GM12878 (cell line): ENCODE results near the gene SPATA19. TPM values are rescaled to one million over a fixed set of nuclear protein-coding genes. Genes with fewer than 3 reads are reported as not detected.

Source experiments
- ATAC-seq: fragments of 200-7000 bp; cut with Tn5 transposase; 3 replicates; pipeline ENCODE4 v1.9.1; 2020; ENCODE audit warnings: mild to moderate bottlenecking, moderate library complexity
- BruUV-seq: library from RNA; stranded (reverse); fragments of 400-500 nt; replicated peaks from 2 replicates; lab custom pipeline; 2021; lab: Mats Ljungman, UMichigan
- CTCF ChIA-PET: fragments of 300-600 bp; sonication (Branson Sonifier 250); formaldehyde crosslinking; extraction: SDS; loops from one replicate; lab custom pipeline; 2021; ENCODE audit warnings: inconsistent platforms; lab: Yijun Ruan, JAX
- POLR2A ChIA-PET: fragments of 350-600 bp; formaldehyde crosslinking; extraction: SDS; loops from one replicate; lab custom pipeline; 2021; ENCODE audit warnings: inconsistent platforms; lab: Charles Lee
- RAD21 ChIA-PET: fragments of 300-600 bp; sonication (Branson Sonifier 250); formaldehyde crosslinking; loops from one replicate; lab custom pipeline; 2023; ENCODE audit warnings: antibody characterized with exemption; ENCODE audit not compliant: unreplicated experiment; lab: Charles Lee
- SMC1A ChIA-PET: fragments of 300-600 bp; sonication (Branson Sonifier 250); formaldehyde crosslinking; loops from one replicate; lab custom pipeline; 2023; ENCODE audit not compliant: unreplicated experiment, uncharacterized antibody; lab: Charles Lee
- DNase-seq: peaks from one replicate; pipeline ENCODE4 v3.0.0-alpha.2; 2011; ENCODE audit warnings: low read depth, low spot score
- FAIRE-seq: peaks from 3 replicates; lab custom pipeline; 2011; peaks lifted over from hg19 to GRCh38; lab: Jason Lieb, UNC
- H2AFZ ChIP-seq: 2 replicates; pipeline ENCODE4 v1.6.0; 2011; ENCODE audit warnings: low read depth, low read length, control low read depth; ENCODE audit not compliant: control insufficient read depth
- H3K27ac ChIP-seq: 2 replicates; pipeline ENCODE4 v1.5.1; 2011; ENCODE audit warnings: control low read depth; ENCODE audit not compliant: control insufficient read depth, insufficient read depth
- H3K27me3 ChIP-seq, 2 experiments: replicated peaks in 1 of 2; 2 replicates each; pipeline versions ENCODE4 v1.6.0 to v1.6.1; 2011; ENCODE audit warnings: low read length in 1 of 2; ENCODE audit not compliant: control insufficient read depth in 2 of 2, insufficient read depth in 2 of 2
- H3K36me3 ChIP-seq, 2 experiments: 2 replicates each; pipeline ENCODE4 v1.5.1; 2011; ENCODE audit warnings: low read length in 1 of 2; ENCODE audit not compliant: control insufficient read depth in 2 of 2, insufficient read depth in 2 of 2
- H3K4me1 ChIP-seq: 2 replicates; pipeline ENCODE4 v1.6.1; 2011; ENCODE audit warnings: mild to moderate bottlenecking, low read length, moderate library complexity, mixed read lengths; ENCODE audit not compliant: control insufficient read depth, insufficient read depth
- H3K4me2 ChIP-seq: 2 replicates; pipeline ENCODE4 v1.6.0; 2011; ENCODE audit warnings: control low read depth; ENCODE audit not compliant: control insufficient read depth, insufficient read depth
- H3K4me3 ChIP-seq: fragments of 200-600 bp; sonication (generic); 2 replicates; pipeline ENCODE4 v1.5.1; 2016
- H3K79me2 ChIP-seq: 2 replicates; pipeline ENCODE4 v1.6.0; 2011; ENCODE audit warnings: low read length; ENCODE audit not compliant: control insufficient read depth, insufficient read depth
- H3K9ac ChIP-seq: 2 replicates; pipeline ENCODE4 v1.8.0; 2011; ENCODE audit warnings: low read length, control low read depth, mixed read lengths; ENCODE audit not compliant: control insufficient read depth, insufficient read depth
- H3K9me3 ChIP-seq: replicated peaks from 3 replicates; pipeline ENCODE4 v1.5.1; 2011; ENCODE audit warnings: mild to moderate bottlenecking, low read length; ENCODE audit not compliant: control insufficient read depth, insufficient read depth
- H4K20me1 ChIP-seq: 2 replicates; pipeline ENCODE4 v1.6.0; 2011; ENCODE audit not compliant: control insufficient read depth, insufficient read depth
- ELK1 ChIP-seq: IDR thresholded peaks from 2 replicates; pipeline ENCODE4 v1.6.1; 2012; ENCODE audit warnings: low read depth, low read length, improper control_type of control experiment
- SIX5 ChIP-seq: IDR thresholded peaks from 2 replicates; pipeline ENCODE4 v1.6.1; 2011; ENCODE audit warnings: mild to moderate bottlenecking, low read depth, low read length, moderate library complexity; ENCODE audit not compliant: severe bottlenecking
- SUZ12 ChIP-seq: fragments of 200-600 bp; sonication (generic); IDR thresholded peaks from one replicate; pipeline ENCODE4 v1.6.1; 2018; ENCODE audit warnings: antibody characterized with exemption, mild to moderate bottlenecking; ENCODE audit not compliant: unreplicated experiment
- ZNF622 ChIP-seq: fragments of 450-650 bp; IDR thresholded peaks from 2 replicates; pipeline ENCODE4 v1.6.1; 2017; ENCODE audit warnings: mild to moderate bottlenecking, inconsistent platforms
- WGBS: methylation state at CpG from one replicate; pipeline ENCODE4 v1.1.6; 2016; ENCODE audit warnings: low lambda C conversion rate; ENCODE audit not compliant: insufficient replicate concordance, insufficient coverage; ENCODE audit errors: missing lambda C conversion rate; 5-methylcytosine and 5-hydroxymethylcytosine counted together
- in situ Hi-C: fragments of 300-500 bp; cut with MboI; formaldehyde crosslinking; loops from 9 replicates; pipeline ENCODE4 v1.14.3; 2018; ENCODE audit warnings: mixed read lengths
- intact Hi-C: fragments of 100-400 bp; cut with micrococcal nuclease; formaldehyde crosslinking; loops from one replicate; pipeline ENCODE4 v1.14.2; 2022; ENCODE audit not compliant: unreplicated experiment
- polyA plus RNA-seq, 11 experiments: library from polyadenylated mRNA; depleted of rRNA in 4 of 11; unstranded in 6 of 11; stranded (reverse) in 5 of 11; fragments of >200 nt; fragmentation: Nextera tagmentation in 4 of 11; fragmentation: Illumina TruSeq in 1 of 11; extraction: Ambion mirVana in 4 of 11; extraction: Trizol in 1 of 11; gene quantifications; 1 replicate in 1 of 11; 2 replicates in 10 of 11; pipeline versions ENCODE4 v1.2.1 to v1.2.3, GENCODE V29; 2011 to 2016; ENCODE audit warnings: inconsistent platforms in 2 of 11, missing spikeins in 2 of 11, low read depth in 1 of 11
- total RNA-seq, 4 experiments: library from RNA; depleted of rRNA in 3 of 4; stranded (reverse); fragments of >200 nt in 3 of 4; fragmentation: Illumina TruSeq in 1 of 4; extraction: Trizol in 1 of 4; gene quantifications; 2 replicates each; pipeline versions ENCODE4 v1.2.1 to v1.2.3, GENCODE V29; 2013 to 2021

The SPATA19 gene
- total and polyA plus RNA-seq, 10 of the 15 experiments (the other 5 are each of a cell fraction or from before 2014, with no cell fraction given): not detected

GRCh38 chr11:133814588-133815100 lies 30.7 kb downstream of the SPATA19 start:
- no peak for TF ChIP-seq ELK1
- no peak for TF ChIP-seq SIX5
- TF ChIP-seq SUZ12: no peak
- no peak for TF ChIP-seq ZNF622
- TF ChIP-seq, all 136 proteins: peak for 0
- FAIRE-seq (no peak), ATAC-seq (no peak), DNase-seq (no peak)
- no peaks in the 10 kb centered on the region for H3K36me3 ChIP-seq
- no peak overlapping the region for H2AFZ ChIP-seq
- H3K9ac ChIP-seq: no peak overlapping the region
- CTCF ChIA-PET: interaction anchor here (0.6 kb wide), 1 partner anchor 585 kb away, joined by 3 read pairs; no protein-coding TSS in a partner anchor
- no peak overlapping the region for H3K4me2 ChIP-seq
- in situ Hi-C loops (no loop called here), intact Hi-C loops (no loop called here)
- RAD21 ChIA-PET: no interaction called here
- no peaks in the 10 kb centered on the region for H3K9me3 ChIP-seq
- no TSS peak for BruUV-seq
- no peaks in the 10 kb centered on the region for H3K4me1 ChIP-seq
- no peak overlapping the region for H3K27ac ChIP-seq
- 30% methylated on average over 8 of the region's 8 CpGs for whole genome bisulfite sequencing
- SMC1A ChIA-PET: no interaction called here
- no peaks in the 10 kb centered on the region for H3K79me2 ChIP-seq
- no peaks in the 10 kb centered on the region for H4K20me1 ChIP-seq
- H3K27me3 ChIP-seq: no peaks in the 10 kb centered on the region; a peak in 2 of 4 replicates
- H3K4me3 ChIP-seq: no peak overlapping the region
- POLR2A ChIA-PET: no interaction called here
